Fibroblast of the aortic adventitia (primary cell): ENCODE measurements around the gene TBC1D9B. TPM values are rescaled to one million over a fixed set of nuclear protein-coding genes. Genes with fewer than 3 reads are reported as not detected.

Experiments
- DNase-seq: peaks from one replicate; pipeline ENCODE4 v3.0.0-alpha.2; 2010; ENCODE audit warnings: low read depth
- H3K4me3 ChIP-seq: 2 replicates; pipeline ENCODE4 v1.5.1; 2011; ENCODE audit warnings: low read depth, mild to moderate bottlenecking, control low read depth, low read length, moderate library complexity
- CTCF ChIP-seq: IDR thresholded peaks from 2 replicates; pipeline ENCODE4 v1.5.1; 2011; ENCODE audit warnings: mild to moderate bottlenecking, low read length, control low read depth, inconsistent platforms; ENCODE audit not compliant: insufficient read depth
- total RNA-seq: library from RNA; depleted of rRNA; stranded (reverse); fragments of >200 nt; gene quantifications from 2 replicates; pipeline ENCODE4 v1.2.3, GENCODE V29; 2012; ENCODE audit warnings: low replicate concordance

The TBC1D9B gene
- total RNA-seq, 1 donor: 70.9 TPM

- no peak for TF ChIP-seq CTCF
- no peak for DNase-seq
- no peak overlapping the region for H3K4me3 ChIP-seq
Measured at GRCh38 chr5:179904463-179905160, 3.1 kb downstream of the TBC1D9B start.

- H3K4me3 ChIP-seq: no peak overlapping the region
- TF ChIP-seq CTCF: no peak
- no peak for DNase-seq
Measured at GRCh38 chr5:179902763-179903158, 4.9 kb downstream of the TBC1D9B start.

- no peak overlapping the region for H3K4me3 ChIP-seq
- no peak for DNase-seq
- no peak for TF ChIP-seq CTCF
Measured at GRCh38 chr5:179901915-179902762, 5.6 kb downstream of the TBC1D9B start.

GRCh38 chr5:179901462-179901861 is 6.2 kb downstream of the TBC1D9B start:
- no peak for DNase-seq
- no peak for TF ChIP-seq CTCF
- no peak overlapping the region for H3K4me3 ChIP-seq

DNA sequence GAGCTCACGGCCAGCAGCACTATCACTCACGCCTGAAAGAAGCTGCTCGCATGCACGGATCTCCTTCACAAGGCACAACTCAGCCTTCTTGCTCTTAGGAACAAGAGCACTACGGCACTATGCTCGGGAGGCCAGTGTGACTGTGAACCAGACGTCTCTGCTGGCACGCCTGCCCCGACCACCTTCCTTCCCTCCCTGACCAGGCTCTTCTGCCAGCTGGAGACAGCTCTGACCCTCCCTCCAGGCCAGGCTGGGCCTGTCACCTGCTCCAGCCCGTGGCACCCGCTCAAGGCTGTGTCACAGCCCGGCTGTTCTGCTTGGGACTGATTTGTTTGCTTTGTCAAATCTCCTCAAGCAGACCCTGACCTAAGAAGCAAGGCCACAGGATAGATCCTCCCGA is 7.0 kb downstream of the TBC1D9B start:
- no peak for DNase-seq
- H3K4me3 ChIP-seq: no peak overlapping the region
- no peak for TF ChIP-seq CTCF

GRCh38 chr5:179900206-179900605 is 7.5 kb downstream of the TBC1D9B start:
- no peak for DNase-seq
- no peak for TF ChIP-seq CTCF
- H3K4me3 ChIP-seq: no peak overlapping the region
